ENCODE measurements around the gene PGPEP1.

Gene PGPEP1

DNA sequence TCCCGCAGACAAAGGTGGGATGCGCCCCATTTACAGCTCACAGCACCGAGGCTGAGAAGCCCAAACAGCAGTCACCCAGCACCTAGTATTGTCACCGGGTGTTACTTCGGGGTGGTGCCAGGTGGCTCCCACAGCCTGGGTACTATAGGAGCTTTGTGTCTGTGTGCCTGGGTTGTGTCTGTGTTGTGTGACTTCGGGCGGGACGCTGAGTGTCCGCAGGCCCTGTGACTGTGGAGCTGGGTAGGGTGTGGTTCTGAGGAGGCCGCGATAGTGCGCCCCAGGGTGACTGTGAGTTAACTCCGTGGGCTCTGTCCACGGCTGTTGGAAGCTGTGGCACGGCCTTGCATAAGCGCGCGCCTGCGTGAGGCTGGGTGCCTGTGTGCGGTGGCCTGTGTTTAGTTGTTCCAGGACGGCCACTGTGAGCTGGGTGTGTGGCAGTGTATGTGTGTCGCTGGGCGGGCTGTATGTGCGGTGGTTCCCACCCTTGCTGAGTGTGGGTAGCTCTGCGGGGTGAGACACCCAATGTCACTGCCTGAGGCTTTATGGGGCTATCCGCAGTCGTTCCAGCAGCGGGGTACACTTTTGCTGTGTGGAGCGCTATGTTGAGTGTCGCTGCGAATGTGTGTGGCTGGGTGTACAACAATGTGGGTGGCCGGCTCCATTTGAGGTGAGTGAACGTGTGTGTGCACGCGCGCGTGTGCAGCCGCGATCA, 78.2 kb downstream of the PGPEP1 start:
- peak overlapping the region; percentile 38 for H3K4me3 ChIP-seq (ENCODE audit: low read depth, low read length)
- DNase-seq (ENCODE audit: low read depth): no peak
- TF ChIP-seq, protein P1, sequence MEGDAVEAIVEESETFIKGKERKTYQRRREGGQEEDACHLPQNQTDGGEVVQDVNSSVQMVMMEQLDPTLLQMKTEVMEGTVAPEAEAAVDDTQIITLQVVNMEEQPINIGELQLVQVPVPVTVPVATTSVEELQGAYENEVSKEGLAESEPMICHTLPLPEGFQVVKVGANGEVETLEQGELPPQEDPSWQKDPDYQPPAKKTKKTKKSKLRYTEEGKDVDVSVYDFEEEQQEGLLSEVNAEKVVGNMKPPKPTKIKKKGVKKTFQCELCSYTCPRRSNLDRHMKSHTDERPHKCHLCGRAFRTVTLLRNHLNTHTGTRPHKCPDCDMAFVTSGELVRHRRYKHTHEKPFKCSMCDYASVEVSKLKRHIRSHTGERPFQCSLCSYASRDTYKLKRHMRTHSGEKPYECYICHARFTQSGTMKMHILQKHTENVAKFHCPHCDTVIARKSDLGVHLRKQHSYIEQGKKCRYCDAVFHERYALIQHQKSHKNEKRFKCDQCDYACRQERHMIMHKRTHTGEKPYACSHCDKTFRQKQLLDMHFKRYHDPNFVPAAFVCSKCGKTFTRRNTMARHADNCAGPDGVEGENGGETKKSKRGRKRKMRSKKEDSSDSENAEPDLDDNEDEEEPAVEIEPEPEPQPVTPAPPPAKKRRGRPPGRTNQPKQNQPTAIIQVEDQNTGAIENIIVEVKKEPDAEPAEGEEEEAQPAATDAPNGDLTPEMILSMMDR (conservative IDR thresholded peaks at IDR 0.05; ENCODE audit: low read depth, low read length): no peak

GRCh38 chr19:18419195-18419698, 78.8 kb downstream of the PGPEP1 start, which contains the start of gene SSBP4:
Gene SSBP4, plus strand, starts transcription at chr19:18419398. Its CDS starts 251 bp downstream, at chr19:18419649.
- peak within 1 kb of the TSS; percentile 74 for H3K4me3 ChIP-seq (ENCODE audit: low read depth, low read length)
- TF ChIP-seq, protein P1 (conservative IDR thresholded peaks at IDR 0.05; ENCODE audit: low read depth, low read length): no peak
- DNase-seq (ENCODE audit: low read depth): peak; percentile 82

Data from choroid plexus epithelial cell (primary cell).